CD4-positive, alpha-beta T cell treated with Interleukin-15 for 4 hours (primary cell): ENCODE measurements around the gene FAM181A.

Source experiments
- DNase-seq: peaks from one replicate; pipeline ENCODE4 v3.0.0-alpha.2; 2020; ENCODE audit warnings: low spot score

FAM181A gene

DNA sequence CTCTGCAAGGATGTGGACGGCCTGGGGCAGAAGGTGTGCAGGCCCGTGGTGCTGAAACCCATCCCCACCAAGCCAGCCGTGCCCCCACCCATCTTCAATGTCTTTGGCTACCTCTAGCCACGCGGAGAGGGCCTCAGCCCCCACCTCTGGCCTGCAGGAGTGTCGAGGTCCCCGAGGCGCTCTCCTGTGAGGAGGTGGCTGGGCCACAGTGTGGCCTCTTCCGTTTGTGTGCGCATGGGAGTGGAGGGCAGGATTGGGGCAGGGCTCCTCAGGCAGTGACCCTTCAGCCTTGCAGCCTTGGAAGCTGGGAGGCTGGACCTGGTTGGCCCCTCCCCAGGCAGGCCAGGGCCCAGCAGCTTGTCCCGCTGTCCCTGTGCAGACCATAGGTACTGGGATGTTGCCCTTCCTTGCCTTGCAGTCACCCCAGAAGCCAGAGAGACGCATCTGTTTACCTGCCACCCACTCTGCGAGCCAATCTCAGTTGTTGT lies 1.9 kb downstream of the FAM181A start:
- DNase-seq = no peak

DNA sequence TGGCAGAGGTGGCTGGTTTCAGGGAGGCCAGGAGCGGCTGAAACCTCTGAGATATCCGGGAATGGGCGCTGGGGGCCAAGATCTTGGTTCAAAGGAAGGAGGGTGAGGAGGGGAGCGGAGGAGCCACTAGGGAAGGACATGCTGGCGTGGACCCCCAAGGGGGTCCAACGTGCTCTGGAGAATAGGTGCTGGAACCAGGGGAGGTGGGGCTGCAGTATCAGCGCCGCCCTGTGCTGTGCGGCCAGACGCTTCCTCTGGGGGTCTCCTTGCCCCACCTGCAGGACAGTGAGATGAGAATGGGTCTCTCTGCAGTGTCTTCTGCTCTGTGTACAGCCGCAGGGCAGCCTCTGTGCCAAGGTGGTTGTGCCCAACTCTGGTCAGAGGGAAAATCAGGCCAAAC lies 2.5 kb downstream of the FAM181A start:
- no peak for DNase-seq

DNA sequence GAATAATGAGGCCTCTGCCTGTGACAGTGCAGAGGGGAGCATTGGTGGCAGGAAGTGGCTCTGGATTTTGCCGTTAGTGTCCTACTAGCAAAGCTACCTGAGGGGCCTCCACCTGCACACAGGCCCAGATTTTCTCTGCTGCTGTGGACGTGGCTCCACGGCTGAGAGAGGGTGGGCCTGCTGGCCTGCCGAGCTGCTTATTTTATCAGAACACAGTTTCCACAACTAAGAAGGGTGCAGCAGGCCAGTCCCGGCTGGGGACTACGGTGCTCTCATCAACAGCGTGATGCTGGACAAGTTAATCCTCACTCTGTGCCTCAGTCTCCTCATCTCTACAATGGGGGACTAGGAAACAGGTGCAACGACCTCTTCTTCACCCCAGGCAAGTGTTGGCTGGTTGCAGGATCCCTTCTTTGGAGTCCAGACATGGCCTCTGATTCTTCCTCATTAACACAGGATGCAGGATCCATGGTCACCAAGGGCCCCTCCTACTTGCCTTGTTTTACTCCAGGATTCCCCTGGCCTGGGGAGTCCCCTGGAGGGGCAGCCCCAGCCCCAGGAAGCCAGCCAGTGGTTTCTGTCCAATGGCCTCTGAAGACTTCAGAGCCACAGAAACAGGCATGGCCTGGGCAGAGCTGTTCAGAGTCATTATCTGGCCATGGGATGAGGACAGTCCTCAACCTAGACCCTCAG lies 3.3 kb downstream of the FAM181A start:
- no peak for DNase-seq

DNA sequence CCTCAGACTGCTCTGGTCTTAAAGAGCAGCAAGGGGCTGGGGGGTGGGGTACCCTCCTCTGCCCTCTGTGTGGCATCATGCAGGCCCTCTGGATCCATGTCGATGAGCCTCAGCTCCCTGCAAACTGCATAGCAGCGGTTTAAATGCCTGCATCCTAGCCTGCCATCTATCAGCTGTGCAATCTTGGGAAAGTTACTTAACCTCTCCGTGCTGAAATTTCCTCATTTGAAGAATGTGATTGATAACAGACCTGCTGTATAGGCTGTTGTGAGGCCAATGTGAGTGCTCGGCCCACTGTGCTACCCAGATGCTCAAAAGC lies 3.8 kb downstream of the FAM181A start:
- no peak for DNase-seq

DNA sequence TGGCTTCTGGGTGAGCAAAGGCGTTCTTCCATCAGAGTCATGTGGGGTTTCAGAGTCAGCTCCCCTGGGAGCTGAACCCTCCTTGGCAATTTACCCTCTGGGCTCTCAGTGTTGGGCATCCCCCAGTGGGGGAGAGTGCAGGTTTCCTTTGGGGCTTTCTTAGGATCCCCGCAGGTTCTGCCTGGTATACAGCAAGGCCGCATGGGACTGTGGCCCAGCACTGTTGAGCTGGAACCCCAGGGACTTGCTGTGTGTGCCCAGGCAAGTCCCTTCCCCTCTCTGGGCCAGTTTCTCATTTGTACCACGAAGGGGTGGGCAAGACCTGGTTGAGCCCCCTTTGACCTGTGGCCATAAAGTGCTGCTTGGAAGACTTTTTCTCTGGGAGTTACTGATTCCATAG lies 5.5 kb downstream of the FAM181A start:
- DNase-seq = no peak

DNA sequence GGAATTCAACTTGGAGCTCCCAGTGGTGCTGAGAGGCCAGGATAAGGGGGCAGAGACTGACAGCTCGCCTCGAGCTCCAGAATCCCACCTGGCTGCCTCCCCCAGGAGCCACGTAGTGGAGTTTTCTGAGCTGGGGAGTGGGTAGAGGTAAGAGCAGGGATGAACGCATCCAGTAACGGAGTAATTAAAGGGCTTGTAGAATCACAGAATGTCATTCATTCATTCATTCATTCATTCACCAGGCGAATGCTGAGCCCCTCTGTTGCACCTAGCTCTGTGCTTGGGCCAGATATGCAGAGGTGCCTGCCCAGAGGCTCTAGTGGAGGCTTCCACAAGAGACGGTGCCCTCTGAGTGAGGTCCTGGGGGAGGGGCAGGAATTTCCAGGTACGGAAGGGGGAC lies 8.1 kb downstream of the FAM181A start:
- DNase-seq = no peak

DNA sequence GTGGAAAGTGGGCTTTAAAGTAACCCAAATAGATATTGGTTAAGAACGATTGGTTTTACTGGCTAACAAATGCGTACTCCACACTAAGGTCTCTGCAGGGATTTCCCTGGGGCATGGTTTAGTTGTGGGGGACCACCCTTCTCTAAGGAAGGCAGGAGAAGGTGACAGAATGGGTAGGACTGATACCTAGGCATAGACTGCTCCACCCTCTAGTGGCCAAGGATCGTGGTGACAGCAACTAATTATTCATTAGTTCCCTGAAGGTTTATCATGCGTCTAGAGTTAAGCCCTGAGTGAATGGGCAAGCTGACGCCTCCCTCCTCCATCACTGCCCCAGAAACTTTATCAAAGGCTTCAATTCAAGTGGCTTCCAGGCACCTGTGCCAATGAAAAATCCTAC lies 9.1 kb downstream of the FAM181A start:
- no peak for DNase-seq

DNA sequence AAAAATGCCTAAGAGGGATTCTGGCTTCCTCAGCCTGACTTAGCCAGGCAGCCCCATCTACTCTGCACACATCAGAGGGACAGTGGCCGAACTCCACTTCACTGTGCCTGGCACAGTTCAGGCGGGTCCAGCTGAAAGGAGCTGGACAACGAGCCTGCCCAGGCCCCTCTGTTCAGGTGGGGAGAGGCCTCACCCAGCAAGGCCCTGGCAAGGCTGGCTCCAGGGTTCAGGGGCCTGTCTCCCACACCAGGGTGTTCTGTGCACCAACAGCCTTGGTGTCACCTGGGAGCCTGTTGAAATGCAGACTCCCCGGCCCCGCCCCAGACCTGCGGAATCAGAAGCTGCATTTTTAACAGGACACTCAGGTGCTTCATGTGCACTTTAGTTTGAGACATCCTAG lies 9.8 kb downstream of the FAM181A start:
- no peak for DNase-seq

DNA sequence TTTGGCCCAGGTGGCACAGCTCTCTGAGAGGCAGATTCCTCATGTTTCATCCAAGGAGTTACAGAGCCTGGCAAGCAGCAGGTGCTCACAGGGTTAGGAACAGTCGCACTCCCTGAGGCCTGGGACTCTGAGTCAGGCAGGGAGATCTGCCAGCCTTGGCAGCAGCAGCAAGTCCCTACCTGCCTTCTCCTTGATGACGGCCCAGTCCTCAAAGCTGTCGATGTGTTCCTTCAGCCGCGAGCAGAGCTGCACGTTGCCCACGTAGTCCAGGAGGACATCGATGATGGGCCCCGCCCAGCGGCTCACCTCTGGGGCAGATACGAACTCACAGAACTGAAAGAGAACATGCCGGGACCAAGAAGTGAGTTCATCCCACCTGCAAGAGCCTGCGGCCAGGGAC lies 10.4 kb downstream of the FAM181A start:
- DNase-seq = no peak

DNA sequence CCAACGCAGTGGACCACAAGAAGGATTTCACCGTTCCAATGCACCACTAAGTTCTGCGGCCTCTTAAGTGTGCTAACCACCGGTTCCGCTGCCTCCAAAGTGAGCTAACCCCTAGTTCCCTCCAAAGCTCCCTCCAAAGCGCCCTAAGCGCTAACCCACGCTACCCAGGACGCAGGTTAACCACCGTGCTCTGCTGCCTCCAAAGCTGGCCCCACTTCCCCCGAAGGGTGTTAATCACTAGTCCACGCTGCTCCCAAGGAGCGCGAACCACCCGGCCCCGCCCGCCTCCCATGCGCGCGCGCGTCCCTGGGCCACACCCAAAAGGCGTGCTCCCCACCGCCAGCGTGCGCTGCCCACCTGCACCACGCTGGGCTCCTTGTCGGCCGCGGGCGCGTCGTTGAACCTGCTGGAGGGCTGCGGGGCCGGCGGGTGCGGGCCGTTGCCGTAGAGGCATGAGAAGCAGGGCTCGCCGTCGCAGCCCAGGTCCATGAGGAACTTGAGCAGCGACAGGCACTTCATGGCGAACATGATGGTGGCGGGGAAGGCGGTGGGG lies 11.7 kb downstream of the FAM181A start:
- DNase-seq = no peak

DNA sequence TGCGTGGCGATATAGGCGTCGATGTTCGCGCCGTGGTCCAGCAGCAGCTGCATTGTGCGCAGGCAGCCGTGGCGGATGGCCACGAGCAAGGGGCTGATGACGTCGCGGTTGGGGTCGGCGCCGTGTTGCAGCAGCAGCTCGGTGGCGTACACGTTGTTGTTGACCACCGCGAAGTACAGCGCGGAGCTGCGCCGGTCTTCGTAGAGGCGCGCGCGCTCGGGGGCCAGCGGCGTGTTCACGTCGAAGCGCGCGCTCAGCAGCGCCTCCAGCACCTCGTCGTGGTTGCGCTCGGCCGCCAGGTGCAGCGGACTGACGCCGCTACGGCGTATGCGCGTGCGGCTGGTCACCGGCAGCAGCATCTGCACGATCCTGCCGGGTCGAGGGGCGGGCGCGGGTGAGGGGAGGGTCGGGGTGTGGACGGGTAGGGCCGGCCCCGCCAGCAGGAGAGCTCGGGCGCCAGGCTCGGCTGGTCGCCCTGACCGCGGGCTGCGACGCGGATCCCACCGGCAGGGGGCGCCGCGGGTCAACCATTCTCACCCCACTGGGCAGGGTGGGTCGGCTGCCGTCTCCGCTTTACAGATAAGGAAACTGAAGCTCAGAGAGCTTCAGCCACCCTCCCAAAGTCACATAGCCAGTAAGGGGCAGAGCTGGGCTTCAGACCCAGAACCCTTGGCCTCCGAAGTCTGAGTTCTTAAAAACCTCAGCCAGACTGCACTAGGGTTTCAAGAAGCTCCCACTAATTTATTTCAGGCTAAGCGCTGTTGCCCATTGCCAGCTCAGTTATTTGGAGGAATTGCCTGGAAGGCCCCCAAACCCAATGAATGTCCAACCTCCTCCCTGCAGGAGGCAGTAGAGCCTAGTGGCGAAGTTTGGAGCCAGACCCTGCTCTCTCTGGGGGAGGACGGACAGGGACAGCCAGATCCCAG lies 12.4 kb downstream of the FAM181A start:
- DNase-seq = peak; percentile 91

DNA sequence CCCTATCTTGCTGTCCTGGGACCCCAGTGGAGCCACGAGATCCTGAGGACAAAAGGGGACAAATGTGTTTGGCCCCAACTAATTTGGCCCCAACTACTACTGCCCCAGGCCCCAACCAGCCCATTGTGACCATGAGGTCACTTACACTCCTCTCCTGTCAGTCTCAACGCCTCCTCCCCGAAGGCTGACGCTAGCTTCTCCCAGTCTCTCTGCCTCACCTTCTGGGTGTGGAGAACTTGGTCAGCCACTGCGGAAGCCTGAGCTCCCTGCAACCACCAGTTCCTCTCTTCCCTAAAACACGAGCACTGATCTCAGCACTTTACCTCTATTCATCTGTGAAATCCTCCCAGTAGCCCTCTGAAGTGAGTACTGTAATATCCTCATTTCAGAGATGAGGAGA lies 13.3 kb downstream of the FAM181A start:
- no peak for DNase-seq

DNA sequence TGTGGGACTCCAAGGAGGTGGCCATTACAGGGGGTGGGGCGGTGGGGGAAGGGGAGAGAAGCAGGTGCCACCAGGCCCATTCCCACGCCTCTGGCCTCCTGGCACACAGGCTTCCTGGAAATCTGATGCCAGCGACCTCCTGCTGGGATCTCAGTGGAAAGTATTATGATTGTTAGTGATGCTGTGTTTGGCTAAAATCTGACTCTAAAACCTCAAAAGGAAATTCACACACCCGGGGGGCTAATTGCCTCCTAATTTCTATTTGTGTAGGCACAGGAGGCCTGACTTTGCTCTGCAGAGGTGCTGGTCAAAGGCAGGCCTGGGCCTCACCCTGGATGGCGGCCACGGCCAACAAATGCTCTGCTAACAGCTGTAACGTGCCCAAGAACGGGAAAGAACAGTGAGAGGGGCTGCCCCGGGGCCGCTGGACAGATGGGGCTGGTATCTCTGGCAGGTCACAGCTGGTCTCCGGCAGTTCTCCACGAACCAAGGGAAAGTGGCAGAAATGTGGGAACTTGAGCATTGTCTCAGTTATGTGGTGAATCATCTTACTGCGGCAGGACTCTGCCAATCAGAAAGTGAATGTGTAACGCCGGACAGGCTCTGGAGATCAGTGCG lies 14.3 kb downstream of the FAM181A start:
- no peak for DNase-seq

DNA sequence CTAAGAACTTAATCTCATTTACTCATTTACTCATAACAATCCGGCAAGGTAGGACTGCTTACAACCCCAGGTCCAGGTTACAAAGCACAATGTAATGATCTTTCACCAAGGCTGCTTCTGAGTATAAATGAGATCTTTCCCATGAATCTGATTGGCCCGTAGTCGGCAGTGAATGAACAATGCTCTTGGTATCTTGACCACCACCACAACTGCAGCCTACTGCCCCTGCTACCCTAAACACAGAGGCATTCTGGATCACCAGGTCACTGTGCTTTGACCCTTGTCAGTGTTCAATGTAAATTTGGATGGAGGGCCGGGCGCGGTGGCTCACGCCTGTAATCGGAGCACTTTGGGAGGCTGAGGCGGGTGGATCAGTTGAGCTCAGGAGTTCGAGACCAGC lies 15.9 kb downstream of the FAM181A start:
- no peak for DNase-seq

DNA sequence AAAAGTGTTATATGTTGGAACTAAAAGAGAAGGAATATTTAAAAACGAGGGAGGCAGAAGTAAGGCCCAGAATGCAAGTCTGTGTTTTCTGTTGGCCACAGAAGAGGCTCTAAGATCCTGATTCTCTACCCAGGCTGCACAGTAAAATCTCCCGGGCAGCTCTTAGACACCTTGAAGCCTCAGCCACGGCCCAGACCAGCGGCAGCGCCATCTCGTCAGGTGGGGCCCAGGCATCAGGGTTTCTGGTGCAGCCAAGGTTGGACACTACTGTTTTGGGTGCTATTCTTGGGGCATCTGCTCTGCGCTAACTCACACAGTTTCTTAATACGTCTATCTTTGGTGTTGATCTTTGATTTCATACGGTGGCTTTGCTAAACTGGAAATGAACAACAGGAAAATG lies 16.8 kb downstream of the FAM181A start:
- DNase-seq = no peak

DNA sequence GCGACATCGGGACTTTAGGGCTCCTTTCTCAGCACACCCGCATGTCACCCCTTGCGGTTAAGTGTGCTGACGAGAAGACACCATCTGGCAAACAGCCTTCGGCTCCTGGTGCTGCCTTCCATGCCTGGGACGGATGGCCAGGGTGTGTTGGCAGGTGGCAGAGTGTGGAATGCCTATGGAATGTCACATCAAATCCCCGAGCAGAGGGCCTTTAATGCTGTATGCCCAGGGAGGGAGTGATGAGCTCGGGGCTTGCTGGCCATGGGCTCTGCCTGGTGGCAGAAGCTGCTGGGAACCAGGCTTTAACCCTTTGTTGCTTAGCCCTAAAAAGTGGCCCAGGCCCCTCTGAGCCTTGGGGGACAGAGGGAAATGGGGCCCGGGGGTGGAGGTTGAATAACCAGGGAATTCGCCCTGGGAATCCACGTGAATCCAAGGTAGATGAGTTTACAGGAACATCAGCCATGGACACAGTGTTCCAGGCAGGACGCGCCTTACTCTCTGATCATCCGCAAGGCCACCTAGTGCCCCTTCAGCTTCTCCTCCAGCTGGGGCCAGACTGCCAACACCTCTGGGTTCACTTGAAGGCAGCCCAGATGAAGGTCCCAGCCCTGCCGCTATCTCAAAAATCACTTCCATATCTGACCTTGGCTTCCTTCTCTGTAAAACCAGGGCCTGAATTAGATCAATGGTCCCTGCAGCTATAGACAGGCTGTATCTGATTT lies 17.4 kb downstream of the FAM181A start:
- DNase-seq = no peak

DNA sequence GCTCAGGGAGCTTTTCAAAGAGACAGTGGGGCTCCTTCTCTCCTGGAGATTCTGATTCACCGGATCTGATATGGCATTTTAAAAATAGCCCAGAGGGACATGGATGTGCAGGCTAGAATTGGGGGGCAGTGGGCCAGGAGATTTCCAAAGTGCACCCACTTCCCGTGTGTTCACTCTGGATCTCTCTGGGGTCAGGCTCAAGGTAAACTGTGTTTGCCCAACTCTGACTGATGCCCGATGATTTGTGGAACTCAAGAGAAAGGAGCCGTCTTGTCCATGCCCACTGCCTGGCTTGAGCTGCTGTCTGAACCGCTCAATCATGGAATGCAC lies 17.9 kb downstream of the FAM181A start:
- DNase-seq = no peak

DNA sequence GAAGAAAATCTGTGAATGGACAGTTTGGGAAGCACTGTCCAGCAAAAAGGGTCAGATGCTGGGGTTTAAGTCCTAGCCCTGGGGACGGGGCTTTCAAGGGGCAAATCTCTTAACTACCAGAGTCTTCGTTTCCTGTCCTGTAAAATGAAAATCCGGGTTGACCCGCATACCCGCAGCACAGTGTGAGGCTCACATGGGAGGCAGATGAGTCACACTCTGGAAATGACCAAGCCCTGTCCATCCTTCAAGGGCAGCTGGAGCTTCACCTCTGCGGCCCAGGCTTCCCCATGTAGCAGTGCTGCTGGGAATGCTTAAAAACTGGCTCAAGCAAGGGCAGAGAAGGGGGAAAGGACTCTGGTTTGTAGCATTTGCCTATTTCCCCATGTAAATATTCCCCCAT lies 19.0 kb downstream of the FAM181A start:
- no peak for DNase-seq

DNA sequence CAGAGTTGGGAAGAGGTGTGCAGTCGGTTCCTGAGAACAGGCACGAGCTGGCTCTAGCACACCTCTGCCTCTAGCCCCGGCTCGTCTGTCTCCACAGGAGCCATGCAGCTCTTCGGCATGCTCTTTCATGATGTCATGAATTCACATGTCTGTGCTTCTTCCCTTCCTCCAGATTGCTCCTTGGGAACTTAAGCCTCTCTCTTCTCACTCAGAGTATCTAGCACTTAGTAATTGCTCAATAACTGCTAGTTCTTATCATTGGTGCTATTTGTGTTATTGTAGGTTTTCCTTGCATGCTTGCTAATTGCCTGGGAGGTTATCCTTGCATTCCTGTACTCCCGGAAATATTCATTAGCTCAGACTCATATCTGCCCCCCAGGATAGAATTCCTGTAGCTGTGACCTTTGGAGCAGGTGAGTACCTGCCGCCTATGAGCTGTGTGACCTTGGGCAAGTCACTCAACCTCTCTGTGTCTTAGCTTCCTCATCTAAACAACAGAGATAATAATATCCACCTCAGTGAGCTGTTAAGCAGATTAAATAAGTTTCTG lies 19.5 kb downstream of the FAM181A start:
- DNase-seq = no peak

DNA sequence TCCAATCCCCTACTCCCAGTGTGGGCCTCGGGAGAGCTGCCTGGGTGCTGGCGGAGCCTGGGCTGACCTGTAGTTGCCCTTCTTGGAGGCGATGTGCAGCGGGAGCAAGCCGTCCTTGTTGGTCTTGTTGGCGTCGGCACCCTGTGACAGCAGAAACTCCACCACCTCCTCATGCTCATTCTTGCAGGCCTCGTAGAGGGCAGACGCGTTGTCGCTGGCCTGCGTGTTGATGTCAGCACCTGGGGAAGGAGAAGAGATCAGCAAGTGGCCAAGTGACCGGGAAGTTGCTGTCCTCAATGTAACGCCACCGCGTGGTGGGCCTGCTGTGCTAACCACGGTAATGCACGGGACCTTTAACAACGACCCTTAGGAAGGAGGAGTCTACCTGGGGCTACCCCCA lies 20.1 kb downstream of the FAM181A start:
- DNase-seq = no peak

DNA sequence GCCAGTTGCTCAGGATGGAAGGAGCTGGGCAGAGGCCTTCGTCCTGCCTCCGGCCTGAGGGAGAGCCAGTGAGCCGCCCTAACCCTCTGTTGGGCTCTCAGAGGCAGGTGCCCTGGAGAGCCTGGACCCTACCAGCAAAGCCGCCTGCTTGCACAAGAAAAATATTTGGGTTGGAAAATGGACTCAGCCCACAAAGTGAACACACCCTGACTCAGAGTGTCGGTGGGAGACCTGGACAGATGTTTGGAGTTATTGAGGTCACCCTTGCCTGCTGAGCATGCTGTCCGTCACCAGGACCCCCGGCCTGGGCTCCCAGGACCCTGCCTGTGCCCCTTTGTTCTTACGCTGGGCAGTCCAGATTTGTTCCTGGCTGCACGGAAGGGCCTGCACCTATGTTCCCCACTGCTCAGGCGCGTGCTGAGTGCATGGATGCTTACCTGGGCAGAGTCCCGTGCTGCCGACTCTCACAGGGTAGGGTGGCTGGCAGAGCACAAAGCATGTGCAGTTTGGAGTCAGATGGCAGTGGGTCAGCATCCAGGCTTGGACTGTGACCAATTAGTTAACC lies 22.4 kb downstream of the FAM181A start:
- DNase-seq = no peak
